Prostate gland (tissue), 2 donors: ENCODE results near the gene ATP6V0A4.

Experiments used
- POLR2A ChIP-seq: fragments of 450-650 bp; IDR thresholded peaks from one replicate; pipeline ENCODE4 v1.6.1; 2016; ENCODE audit warnings: antibody characterized with exemption, mild to moderate bottlenecking
- TF ChIP-seq, protein P1 (sequence below), 4 experiments: fragments of 200-600 bp in 2 of 4; fragments of 450-650 bp in 2 of 4; sonication (generic) in 2 of 4; IDR thresholded peaks; 1 replicate in 3 of 4; 2 replicates in 1 of 4; pipeline ENCODE4 v1.5.1; 2016 to 2019; ENCODE audit warnings: antibody characterized with exemption in 4 of 4, mild to moderate bottlenecking in 2 of 4, moderate library complexity in 2 of 4

DNA sequence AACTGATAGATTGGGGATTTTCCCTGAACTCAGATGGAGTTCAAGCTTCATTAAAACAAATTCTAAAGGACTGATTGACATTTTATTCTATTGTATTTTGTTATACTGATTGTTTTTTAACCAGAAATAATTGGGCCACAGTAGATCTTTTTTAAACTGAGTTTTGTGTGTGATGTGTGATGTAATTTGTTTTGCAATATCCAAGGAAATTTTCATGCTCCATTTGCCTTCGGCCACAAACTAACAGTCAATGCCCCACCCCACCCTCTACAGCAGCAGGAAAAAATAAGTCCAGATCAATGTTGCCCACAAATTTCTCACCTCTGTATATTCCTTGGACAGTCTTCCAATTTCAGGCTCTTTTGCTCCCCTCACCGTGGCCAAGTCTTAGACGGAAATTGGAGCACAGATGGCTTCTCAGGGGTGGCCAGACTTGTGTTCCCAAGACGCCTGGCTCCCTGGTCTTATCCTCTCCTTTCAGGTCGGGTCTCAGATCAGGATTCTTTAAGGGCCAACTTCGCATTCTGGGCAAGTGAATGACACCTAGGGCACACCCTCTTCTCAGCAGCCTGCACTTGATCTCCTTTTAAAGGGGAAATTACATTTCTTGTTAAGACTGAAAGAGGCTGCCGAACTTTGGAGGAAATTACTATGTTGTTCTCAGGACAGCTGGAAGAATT lies 97.0 kb downstream of the ATP6V0A4 start, which contains the start of gene SVOPL:
- TF ChIP-seq, protein P1, sequence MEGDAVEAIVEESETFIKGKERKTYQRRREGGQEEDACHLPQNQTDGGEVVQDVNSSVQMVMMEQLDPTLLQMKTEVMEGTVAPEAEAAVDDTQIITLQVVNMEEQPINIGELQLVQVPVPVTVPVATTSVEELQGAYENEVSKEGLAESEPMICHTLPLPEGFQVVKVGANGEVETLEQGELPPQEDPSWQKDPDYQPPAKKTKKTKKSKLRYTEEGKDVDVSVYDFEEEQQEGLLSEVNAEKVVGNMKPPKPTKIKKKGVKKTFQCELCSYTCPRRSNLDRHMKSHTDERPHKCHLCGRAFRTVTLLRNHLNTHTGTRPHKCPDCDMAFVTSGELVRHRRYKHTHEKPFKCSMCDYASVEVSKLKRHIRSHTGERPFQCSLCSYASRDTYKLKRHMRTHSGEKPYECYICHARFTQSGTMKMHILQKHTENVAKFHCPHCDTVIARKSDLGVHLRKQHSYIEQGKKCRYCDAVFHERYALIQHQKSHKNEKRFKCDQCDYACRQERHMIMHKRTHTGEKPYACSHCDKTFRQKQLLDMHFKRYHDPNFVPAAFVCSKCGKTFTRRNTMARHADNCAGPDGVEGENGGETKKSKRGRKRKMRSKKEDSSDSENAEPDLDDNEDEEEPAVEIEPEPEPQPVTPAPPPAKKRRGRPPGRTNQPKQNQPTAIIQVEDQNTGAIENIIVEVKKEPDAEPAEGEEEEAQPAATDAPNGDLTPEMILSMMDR (IDR thresholded peaks at IDR 0.05): no peak
- TF ChIP-seq POLR2A: no peak
